Endothelial cell (in vitro differentiated cells): Measurements from ENCODE around the gene NME7. TPM values are rescaled to one million over a fixed set of nuclear protein-coding genes. Genes with fewer than 3 reads are reported as not detected.

Experiments used
- DNase-seq: peaks from one replicate; pipeline ENCODE4 v3.0.0; 2021; ENCODE audit warnings: low spot score
- H3K27ac Mint-ChIP-seq: one replicate; pipeline ENCODE4 v1.8.0; 2021; ENCODE audit warnings: mixed read lengths, inconsistent platforms; ENCODE audit not compliant: unreplicated experiment
- H3K27me3 Mint-ChIP-seq: one replicate; pipeline ENCODE4 v1.8.0; 2021; ENCODE audit warnings: mild to moderate bottlenecking, moderate library complexity, mixed read lengths, inconsistent platforms; ENCODE audit not compliant: unreplicated experiment
- H3K36me3 Mint-ChIP-seq: one replicate; pipeline ENCODE4 v1.8.0; 2021; ENCODE audit warnings: mild to moderate bottlenecking, low read depth, mixed read lengths, inconsistent platforms; ENCODE audit not compliant: unreplicated experiment
- H3K4me1 Mint-ChIP-seq: one replicate; pipeline ENCODE4 v1.8.0; 2021; ENCODE audit warnings: mild to moderate bottlenecking, mixed read lengths, inconsistent platforms; ENCODE audit not compliant: unreplicated experiment
- H3K4me3 Mint-ChIP-seq: one replicate; pipeline ENCODE4 v1.8.0; 2021; ENCODE audit warnings: mild to moderate bottlenecking, mixed read lengths, inconsistent platforms; ENCODE audit not compliant: unreplicated experiment
- H3K9me3 Mint-ChIP-seq: one replicate; pipeline ENCODE4 v1.8.0; 2021; ENCODE audit warnings: mixed read lengths, inconsistent platforms; ENCODE audit not compliant: unreplicated experiment
- CTCF ChIP-seq: fragments of 200-600 bp; sonication (generic); IDR thresholded peaks from one replicate; pipeline ENCODE4 v1.5.0; 2021; ENCODE audit warnings: antibody characterized with exemption; ENCODE audit not compliant: unreplicated experiment
- total RNA-seq: library from RNA; stranded (reverse); fragmentation: NEBNext Ultra II Directional; extraction: Animal tissue kit (Norgen Biotek cat#: 25700); gene quantifications from one replicate; pipeline ENCODE4 v1.2.1, GENCODE V29; 2021; ENCODE audit not compliant: unreplicated experiment

The NME7 gene
- total RNA-seq, 1 donor from 2014 or later, result 18.9 TPM

GRCh38 chr1:169236880-169237279, 130.7 kb downstream of the NME7 start:
- H3K4me3 Mint-ChIP-seq, result no peak overlapping the region
- no peak for DNase-seq
- TF ChIP-seq CTCF, result no peak
- no peaks in the 10 kb centered on the region for H3K36me3 Mint-ChIP-seq
- no peak overlapping the region for H3K27ac Mint-ChIP-seq
- H3K9me3 Mint-ChIP-seq, result no peaks in the 10 kb centered on the region
- peaks cover 3% of the 10 kb centered on the region for H3K4me1 Mint-ChIP-seq
- H3K27me3 Mint-ChIP-seq, result no peaks in the 10 kb centered on the region

DNA sequence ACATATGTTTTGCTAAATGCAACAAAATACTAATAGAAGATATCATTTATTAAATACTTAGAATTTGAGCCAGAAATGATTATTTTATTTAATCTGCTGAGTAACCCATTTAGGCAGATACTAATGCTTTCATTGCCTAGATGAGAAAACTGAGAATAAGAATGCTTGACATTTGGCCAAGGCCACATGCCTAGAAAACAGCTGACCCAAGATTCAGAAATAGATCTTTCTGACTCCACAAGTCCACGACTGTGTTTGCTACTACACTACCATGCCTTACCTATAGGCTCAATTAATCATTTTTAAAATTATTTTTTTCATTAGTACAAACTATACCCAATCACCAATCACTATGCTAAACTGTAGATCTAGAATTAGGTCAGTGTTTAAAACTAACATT, 131.5 kb downstream of the NME7 start:
- H3K4me1 Mint-ChIP-seq, result peaks cover 3% of the 10 kb centered on the region
- H3K4me3 Mint-ChIP-seq, result no peak overlapping the region
- no peaks in the 10 kb centered on the region for H3K27me3 Mint-ChIP-seq
- no peaks in the 10 kb centered on the region for H3K36me3 Mint-ChIP-seq
- H3K9me3 Mint-ChIP-seq, result no peaks in the 10 kb centered on the region
- DNase-seq, result no peak
- H3K27ac Mint-ChIP-seq, result no peak overlapping the region
- TF ChIP-seq CTCF, result no peak

- Mint-ChIP-seq H3K4me3 (no peak overlapping the region), H3K27me3 (no peaks in the 10 kb centered on the region), H3K9me3 (no peaks in the 10 kb centered on the region), H3K27ac (no peak overlapping the region), H3K36me3 (no peaks in the 10 kb centered on the region), H3K4me1 (peaks cover 3% of the 10 kb centered on the region)
- TF ChIP-seq CTCF, result no peak
- DNase-seq, result no peak
Measured at GRCh38 chr1:169235568-169235967, 132.0 kb downstream of the NME7 start.

DNA sequence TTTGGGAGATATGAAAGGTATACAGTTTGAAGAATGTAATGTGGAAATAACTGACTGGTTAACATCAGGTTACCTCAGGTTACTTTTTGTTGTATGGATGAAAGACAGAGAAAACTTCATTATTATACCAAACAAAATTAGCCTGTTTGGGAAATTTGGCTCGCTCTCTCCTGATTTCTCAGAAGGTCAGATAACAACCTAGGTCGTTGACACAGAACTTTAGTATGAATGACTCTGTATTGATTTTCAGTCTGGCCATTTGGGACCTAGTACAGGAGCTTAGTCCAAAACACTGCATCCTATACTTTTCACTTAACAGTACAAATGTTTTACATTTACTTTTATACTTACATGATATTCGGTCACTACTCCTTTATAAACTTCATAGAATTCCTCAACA, 132.8 kb downstream of the NME7 start:
- Mint-ChIP-seq H3K27ac (no peak overlapping the region), H3K36me3 (no peaks in the 10 kb centered on the region), H3K9me3 (no peaks in the 10 kb centered on the region), H3K4me3 (no peak overlapping the region), H3K27me3 (no peaks in the 10 kb centered on the region), H3K4me1 (peaks cover 3% of the 10 kb centered on the region)
- no peak for DNase-seq
- TF ChIP-seq CTCF, result no peak

GRCh38 chr1:169217636-169218035, 150.0 kb downstream of the NME7 start:
- Mint-ChIP-seq H3K4me1 (no peaks in the 10 kb centered on the region), H3K4me3 (no peak overlapping the region), H3K27ac (no peak overlapping the region), H3K36me3 (peaks cover 4% of the 10 kb centered on the region), H3K27me3 (peaks cover 2% of the 10 kb centered on the region), H3K9me3 (no peaks in the 10 kb centered on the region)
- no peak for DNase-seq
- no peak for TF ChIP-seq CTCF
